GM10248 (cell line): Measurements from ENCODE around the gene BET1.

Experiments
- CTCF ChIA-PET: fragments of 300-600 bp; sonication (Branson Sonifier 250); formaldehyde crosslinking; extraction: SDS; loops from one replicate; lab custom pipeline; 2021; ENCODE audit warnings: antibody characterized with exemption; lab: Yijun Ruan, JAX
- POLR2A ChIA-PET: fragments of 350-650 bp; sonication (Branson Sonifier 250); formaldehyde crosslinking; extraction: SDS; loops from one replicate; lab custom pipeline; 2020; ENCODE audit warnings: antibody characterized with exemption; lab: Yijun Ruan, JAX
- DNase-seq: peaks from one replicate; pipeline ENCODE4 v3.0.0; 2012; ENCODE audit errors: extremely low spot score
- CTCF ChIP-seq: IDR thresholded peaks from 2 replicates; pipeline ENCODE4 v1.5.1; 2012; ENCODE audit warnings: mild to moderate bottlenecking, low read depth; ENCODE audit errors: extremely low read depth, missing control alignments, control extremely low read depth

BET1 gene

GRCh38 chr7:94004024-94004951, at the start of gene BET1:
BET1 (minus strand) TSS chr7:94004355; CDS start chr7:94004216, 139 bp downstream.
- DNase-seq: peak; percentile 94
- POLR2A ChIA-PET: no interaction called here
- no peak for TF ChIP-seq CTCF
- CTCF ChIA-PET: no interaction called here

DNA sequence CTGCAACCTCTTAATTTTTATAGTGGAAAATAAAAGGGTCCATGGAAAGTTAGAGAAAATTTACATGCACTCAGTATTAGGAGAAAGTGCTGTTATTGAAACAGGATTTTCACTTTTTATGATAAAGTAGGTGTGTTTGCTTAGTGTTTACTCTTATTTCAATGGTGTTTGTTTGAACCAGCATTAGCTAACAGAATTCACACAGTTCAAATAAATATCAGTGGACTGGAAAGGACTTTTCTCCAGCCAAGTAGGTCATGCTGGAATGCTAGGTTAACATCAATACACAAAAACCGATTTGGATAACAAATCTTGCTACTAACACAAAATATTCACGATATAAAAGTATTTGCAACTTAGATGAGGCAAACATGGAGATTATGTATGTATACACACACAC, 49.4 kb upstream of the BET1 start:
- TF ChIP-seq CTCF: no peak
- CTCF ChIA-PET: interaction anchor here (2.7 kb wide), 1 partner anchor 12 kb away, joined by 11 read pairs; no protein-coding TSS in a partner anchor
- POLR2A ChIA-PET: no interaction called here
- DNase-seq: no peak

GRCh38 chr7:94052398-94053180, 48.4 kb upstream of the BET1 start:
- ChIA-PET POLR2A (no interaction called here), CTCF (no interaction called here)
- DNase-seq: no peak
- TF ChIP-seq CTCF: no peak

DNA sequence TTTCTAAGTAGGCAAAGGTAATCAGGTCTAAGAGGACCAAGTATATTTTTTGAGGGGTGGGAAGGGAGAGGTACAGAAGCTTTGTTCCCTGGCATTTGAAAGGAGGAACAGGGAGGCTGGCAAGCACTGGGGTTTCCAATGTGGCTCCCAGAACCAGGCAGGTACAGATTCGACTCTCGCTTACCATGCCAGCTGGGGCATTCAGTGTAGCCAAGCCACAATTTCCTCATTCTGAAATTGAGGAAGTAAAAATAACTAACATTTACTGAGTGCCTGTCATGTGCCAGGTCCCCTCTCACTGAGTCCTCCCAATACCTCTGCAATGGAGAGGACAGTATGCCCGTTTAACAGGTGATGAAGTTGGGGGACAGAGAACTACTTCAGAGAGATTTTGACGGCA, 45.9 kb upstream of the BET1 start:
- no peak for TF ChIP-seq CTCF
- POLR2A ChIA-PET: no interaction called here
- no peak for DNase-seq
- CTCF ChIA-PET: interaction anchor here (1.7 to 2.1 kb wide), 2 partner anchors 11 to 20 kb away, joined by 5 to 7 read pairs; no protein-coding TSS in a partner anchor

- no peak for DNase-seq
- ChIA-PET CTCF (no interaction called here), POLR2A (no interaction called here)
- TF ChIP-seq CTCF: no peak
Observed at GRCh38 chr7:94049615-94050014, 45.5 kb upstream of the BET1 start.

DNA sequence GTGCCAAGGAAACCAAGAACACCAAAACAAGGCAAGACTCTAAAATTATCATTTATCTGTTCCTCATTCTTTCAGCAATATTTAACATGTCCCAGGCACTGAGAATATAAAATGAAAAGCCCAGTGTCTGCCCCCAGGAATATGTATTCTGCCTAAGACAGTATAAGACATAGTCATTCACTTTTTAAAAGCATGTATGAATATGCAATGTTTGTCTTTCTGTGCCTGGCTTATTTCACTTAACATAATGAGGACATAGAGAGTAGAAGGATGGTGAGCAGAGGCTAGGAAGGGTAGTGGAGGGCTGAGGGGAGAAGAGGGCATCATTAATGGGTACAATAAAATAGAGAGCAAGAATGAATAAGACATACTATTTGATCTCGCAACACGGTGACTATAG, 44.6 kb upstream of the BET1 start:
- ChIA-PET POLR2A (no interaction called here), CTCF (no interaction called here)
- TF ChIP-seq CTCF: no peak
- no peak for DNase-seq
